ENCODE results near the gene RIMS1.

RIMS1 gene

GRCh38 chr6:71908162-71908765 lies 21.9 kb downstream of the RIMS1 start:
- TF ChIP-seq CTCF (IDR thresholded peaks at IDR 0.05), result no peak

GRCh38 chr6:71913444-71914234 lies 27.3 kb downstream of the RIMS1 start:
- TF ChIP-seq CTCF (IDR thresholded peaks at IDR 0.05), result no peak

- no peak for TF ChIP-seq CTCF (IDR thresholded peaks at IDR 0.05)
These were observed 42.7 kb downstream of the RIMS1 start for GRCh38 chr6:71929047-71929446.

- no peak for TF ChIP-seq CTCF (IDR thresholded peaks at IDR 0.05)
These were observed 47.5 kb downstream of the RIMS1 start for GRCh38 chr6:71933881-71934280.

- no peak for TF ChIP-seq CTCF (IDR thresholded peaks at IDR 0.05)
These were observed 79.1 kb downstream of the RIMS1 start for GRCh38 chr6:71965404-71965803.

- no peak for TF ChIP-seq CTCF (IDR thresholded peaks at IDR 0.05)
These were observed 81.1 kb downstream of the RIMS1 start for GRCh38 chr6:71967436-71967835.

GRCh38 chr6:71977884-71978283 lies 91.5 kb downstream of the RIMS1 start:
- TF ChIP-seq CTCF (IDR thresholded peaks at IDR 0.05), result no peak
